G401 (cell line): Measurements from ENCODE around the gene CSRP1. TPM values are rescaled to one million over a fixed set of nuclear protein-coding genes. Genes with fewer than 3 reads are reported as not detected.
A peak's percentile ranks its signal among the peaks of the same experiment; 100 is the strongest.

Source experiments
- DNase-seq: peaks from one replicate; pipeline ENCODE4 v3.0.0-alpha.2; 2015; ENCODE audit warnings: low spot score
- in situ Hi-C: cut with HindIII; loops from 2 replicates; pipeline ENCODE4 v1.10.0; 2016; ENCODE audit warnings: low sequenced_read_pairs, mixed read lengths
- total RNA-seq: library from RNA; depleted of rRNA; stranded (reverse); fragments of >200 nt; shearing (Covaris generic); gene quantifications from 2 replicates; pipeline ENCODE4 v1.2.3, GENCODE V29; 2014

Gene CSRP1
- total RNA-seq, 1 experiment from 2014 or later: 176 TPM

DNA sequence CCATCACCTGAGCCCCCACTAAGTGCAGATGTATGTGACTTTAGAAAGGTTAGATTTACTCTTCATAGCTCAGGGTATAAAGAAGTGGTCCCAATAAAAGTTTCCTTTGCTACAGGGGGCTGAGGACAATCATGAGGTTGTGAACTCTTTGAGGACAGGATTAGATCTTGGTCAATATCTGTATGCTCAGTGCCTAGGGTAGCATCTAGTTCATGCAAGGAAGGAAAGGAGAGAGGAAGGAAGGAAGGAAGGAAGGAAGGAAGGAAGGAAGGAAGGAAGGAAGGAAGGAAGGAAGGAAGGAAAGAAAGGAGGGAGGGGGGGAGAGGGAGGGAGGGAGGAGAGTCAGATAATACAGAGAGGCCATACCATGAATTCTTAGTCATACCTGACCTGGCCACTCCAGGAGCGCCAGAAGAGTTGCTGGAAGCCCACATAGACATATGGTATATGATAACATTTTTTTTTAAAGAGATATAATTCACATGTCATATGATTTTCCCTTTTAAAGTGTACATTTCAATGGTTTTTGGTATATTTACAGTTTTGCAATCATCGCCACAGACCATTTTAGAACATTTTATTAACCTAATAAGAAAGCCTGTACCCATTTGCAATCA lies 9.7 kb upstream of the CSRP1 start:
- in situ Hi-C loops: no loop called here
- no peak for DNase-seq

DNA sequence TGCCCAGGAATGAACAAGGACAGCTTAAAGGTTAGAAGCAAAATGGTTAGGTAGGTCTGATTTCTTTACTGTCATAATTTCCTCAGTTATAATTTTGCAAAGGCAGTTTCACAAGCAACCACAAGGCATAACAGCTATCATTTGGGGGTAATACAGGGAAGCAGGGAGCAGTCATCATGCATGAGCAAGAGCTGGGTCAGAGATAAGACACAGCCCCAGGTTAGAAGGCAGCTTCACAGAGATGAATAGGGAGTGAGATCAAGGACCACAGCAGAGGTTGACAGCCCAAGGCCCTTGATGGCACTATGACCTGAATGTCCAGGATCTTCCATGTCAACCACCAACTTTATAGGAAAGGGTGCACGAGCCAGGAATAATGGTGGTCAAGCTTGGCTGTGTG lies 9.0 kb upstream of the CSRP1 start:
- no peak for DNase-seq

DNA sequence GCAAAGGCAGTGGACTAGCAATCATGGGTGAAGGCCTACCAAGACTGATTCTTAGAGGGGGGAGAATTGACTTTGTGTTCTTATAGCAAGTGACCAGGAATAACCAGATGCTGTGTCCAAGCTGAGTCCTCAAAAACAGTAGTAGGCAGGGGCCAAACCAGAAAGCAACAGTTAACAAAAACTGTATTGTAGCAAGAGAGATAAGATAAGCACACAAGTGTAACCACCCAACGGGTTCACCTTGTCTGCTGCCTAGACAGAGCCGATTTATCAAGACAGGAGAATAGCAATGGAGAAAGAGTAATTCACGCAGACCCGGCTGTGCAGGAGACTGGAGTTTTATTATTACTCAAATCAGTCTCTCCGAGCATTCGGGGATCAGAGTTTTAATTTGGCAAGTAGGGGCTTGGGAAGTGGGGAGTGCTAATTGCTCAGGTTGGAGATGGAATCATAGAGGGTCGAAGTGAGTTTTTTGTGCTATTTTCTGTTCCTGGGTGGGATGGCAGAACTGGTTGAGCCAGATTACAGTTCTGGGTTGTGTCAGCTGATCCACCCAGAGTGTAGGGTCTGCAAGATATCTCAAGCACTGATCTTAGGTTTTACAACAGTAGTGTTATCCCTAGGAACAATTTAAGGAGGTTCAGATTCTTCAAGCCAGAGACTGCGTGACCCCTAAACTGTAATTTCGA lies 8.3 kb upstream of the CSRP1 start:
- in situ Hi-C loops: no loop called here

More for the DNA sequence above, 9.0 kb upstream of the CSRP1 start:
- in situ Hi-C loops: no loop called here

DNA sequence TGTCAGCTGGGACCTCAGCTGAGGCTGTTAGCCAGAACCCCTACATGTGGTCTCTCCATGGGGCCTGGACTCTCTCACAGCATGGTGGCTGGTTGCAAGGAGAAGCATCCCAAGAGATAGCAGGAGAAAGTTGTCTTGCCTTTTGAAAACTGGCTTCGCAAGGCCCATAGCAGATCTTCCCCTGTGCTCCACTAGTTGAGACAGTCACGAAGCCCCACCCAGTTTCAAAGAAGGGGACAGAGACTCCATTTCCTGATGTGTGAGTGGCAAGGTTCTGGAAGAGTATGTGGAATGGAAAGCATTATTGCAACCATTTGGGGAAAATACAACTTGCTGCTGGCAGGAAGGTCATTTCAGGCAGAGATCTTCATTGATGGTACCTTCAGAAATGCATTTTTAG lies 7.5 kb upstream of the CSRP1 start:
- DNase-seq: no peak
- in situ Hi-C loops: no loop called here

More for the DNA sequence above, 8.3 kb upstream of the CSRP1 start:
- DNase-seq: no peak

DNA sequence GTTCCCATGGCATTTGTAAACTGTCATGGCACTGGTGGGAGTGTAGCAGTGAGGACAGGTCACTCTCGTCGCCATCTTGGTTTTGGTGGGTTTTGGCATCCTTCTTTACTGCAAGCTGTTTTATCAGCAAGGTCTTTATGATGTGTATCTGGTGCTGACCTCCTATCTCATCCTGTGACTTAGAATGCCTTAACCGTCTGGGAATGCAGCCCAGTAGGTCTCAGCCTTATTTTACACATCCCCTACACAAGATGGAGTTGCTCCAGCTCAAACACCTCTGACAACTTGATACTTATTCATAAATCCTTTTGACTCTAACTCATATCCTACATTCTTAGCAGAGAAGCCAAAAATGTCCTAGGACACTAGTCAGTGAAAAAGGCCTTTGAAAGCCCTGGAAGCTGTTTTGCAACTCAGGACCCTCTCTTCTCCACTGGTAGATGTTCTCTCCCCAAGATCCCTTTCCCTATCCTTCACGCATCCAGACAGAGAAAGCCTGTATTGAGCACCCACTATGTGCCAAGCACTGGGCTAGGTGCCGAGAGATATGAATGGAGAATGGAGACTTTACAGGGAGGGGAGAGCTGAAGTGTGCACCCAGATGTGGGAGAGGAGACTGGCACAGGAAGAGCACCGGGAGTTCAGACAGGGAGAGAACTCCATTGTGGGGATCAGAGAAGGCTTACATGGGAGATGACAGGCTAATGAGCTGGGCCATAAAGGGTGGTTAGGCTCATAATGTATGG lies 6.7 kb upstream of the CSRP1 start:
- in situ Hi-C loops: no loop called here
- no peak for DNase-seq

DNA sequence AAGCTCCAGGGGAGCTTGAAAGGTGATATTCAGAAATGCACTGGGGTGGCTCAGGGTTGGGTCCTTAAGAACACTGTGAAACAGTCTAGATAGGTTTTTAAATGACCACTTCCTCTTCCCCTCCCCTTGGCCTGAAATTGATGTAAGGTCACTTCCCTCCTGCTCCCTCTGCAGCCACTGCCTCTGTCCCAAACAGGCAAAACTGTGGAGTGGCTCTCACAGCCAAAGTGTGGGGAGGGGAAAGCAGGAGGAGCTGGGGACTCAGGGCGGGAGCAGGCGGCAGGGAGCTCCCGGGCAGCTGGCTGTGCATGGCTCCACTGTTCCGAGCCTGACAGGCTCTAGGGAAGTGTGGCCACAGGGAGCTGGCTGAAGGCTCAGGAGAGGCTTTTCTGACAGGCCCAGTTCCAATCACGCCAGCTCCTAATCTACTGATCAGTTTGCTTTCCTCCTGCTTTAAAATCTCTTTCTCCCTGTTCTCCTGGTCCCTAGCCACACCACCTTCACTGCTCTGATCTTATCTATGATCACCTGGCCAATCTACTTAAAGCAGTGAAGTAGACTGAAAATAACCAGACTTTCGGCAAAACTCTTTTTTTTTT lies 5.1 kb upstream of the CSRP1 start:
- peak; percentile 36 for DNase-seq

DNA sequence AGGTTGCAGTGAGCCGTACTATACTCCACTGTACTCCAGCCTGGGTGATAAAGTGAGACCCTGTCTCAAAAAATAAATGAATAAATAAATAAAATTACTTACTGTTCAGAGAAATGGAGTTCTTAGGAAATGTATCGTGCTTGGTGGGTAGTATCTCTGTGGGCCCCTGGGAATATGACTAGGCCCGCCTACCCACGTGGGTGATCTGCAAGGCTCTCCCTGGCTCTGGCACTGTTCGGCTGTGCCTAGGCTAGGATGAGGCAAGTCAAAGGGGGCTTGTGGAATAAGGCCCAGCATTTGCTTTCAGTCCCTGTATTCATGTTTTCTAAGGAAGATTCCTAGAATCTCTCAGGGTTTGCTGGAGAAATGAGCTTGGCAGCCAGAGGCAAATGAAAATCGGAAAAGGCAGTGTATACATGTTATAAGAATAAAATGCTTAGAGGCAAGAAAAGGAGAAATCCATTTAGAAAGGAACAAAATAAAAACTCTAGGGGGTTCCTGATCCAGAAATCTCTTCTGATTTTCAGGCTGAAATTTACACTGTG lies 4.5 kb upstream of the CSRP1 start:
- in situ Hi-C loops: no loop called here
- DNase-seq: no peak

More for the DNA sequence above, 5.1 kb upstream of the CSRP1 start:
- in situ Hi-C loops: no loop called here

DNA sequence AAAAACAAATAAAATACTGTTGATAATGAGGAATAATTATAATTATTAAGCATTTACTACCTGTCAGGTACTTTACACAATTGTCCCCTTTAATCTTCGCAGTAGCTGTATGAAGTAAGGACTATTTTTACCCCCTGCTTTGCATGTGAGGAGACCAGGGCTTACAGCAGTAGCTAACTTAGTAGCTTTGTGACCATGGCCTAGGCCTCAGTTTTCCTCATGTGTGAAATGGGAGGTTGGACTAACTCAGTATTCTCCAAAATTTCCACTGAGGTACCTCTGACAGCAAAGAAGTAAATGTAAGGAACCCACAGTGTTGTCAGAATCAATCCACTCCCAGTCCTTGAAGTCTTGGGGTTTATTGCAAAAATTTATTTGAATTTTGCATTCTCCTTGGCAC lies 3.8 kb upstream of the CSRP1 start:
- DNase-seq: no peak
- in situ Hi-C loops: no loop called here

DNA sequence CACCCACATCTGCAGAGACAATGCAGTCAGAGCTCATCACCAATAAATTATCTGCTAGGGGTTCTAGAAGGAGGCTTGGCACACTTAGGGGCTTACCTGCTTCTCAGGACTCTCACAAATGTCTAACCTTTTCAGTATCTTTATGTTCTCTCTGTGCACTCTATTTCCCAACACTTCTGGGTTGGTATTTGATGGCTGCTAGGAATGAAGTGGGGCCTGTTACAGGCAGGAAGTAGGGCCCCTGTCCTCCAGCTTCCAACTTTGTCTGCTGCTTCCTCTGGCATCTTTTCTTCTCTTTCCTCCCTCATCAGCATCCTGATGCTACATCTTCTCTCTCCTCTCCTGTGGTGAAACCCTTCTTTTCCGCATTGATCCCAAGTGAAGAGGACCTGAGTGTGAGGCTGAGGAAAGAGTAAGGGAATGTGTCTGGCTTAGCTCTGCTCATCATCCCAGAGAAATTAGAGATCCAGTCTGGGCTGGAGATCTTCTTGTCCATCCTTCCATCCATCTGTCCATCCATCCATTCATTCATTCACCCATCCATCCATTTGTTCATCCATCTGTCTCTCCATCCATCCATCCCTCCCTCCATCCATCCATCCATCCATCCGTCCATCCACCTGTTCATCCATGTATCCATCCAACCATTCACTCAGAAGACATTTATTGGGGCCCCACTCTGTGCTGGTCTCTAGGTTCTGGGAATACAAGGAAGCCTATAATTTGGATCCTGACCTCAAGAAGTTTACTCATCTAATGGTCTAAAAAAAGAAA lies 2.9 kb upstream of the CSRP1 start:
- in situ Hi-C loops: no loop called here
- DNase-seq: no peak

DNA sequence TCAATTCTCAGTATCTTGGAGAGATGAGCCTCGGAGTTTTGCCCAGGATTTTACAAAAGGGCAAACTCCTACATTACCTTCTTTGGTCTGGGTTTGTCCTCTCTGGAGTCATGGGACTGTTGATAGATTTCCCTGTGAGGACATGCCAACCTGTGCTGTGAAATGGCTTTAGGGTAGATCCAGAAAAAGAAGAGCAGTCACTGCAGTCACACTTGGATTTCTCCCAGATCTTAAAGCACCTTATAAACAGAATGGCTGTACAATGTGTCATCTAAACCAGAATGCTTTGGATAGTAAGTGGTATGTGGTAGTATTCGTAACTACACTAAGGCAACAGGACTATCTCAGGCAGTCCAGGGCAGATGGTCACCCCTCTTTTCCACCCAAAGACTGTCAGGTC lies 1.9 kb upstream of the CSRP1 start:
- DNase-seq: no peak
- in situ Hi-C loops: no loop called here

DNA sequence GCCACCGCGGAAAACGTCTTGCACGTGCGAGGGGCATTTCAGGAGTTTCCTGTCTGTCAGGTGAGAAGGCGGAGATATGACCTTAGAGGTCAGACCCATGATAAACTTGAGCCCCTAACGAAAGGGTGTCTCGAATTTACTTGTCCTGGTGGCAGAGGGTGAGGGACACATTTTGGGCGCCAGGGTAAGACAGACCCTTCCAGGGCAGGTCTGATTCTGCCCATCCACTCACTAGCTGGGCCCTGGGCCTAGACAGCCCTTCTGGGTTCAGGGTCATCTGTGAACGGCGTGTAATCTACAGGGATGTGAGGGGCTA lies 395 bp upstream of the CSRP1 start:
- in situ Hi-C loops: no loop called here
- DNase-seq: no peak

DNA sequence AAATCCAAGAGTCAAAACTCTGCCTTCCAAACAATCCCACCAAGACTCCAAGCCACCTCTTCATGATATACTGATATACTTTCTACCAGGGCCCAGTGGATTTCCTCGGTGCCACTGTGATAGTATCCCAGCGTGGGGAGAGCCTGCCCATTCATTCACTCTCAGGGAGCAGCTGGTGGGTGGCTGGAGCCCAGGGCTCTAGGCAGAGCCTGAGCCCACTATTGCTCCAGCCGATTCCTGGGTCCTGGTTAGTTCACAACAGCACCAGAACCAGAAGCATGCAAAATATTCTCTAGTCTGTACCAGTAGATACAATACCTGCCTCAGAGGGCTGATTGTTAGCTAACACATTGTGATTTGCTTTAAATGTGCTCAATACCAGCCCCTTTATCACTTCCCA lies 831 bp downstream of the CSRP1 start:
- in situ Hi-C loops: no loop called here
- no peak for DNase-seq

DNA sequence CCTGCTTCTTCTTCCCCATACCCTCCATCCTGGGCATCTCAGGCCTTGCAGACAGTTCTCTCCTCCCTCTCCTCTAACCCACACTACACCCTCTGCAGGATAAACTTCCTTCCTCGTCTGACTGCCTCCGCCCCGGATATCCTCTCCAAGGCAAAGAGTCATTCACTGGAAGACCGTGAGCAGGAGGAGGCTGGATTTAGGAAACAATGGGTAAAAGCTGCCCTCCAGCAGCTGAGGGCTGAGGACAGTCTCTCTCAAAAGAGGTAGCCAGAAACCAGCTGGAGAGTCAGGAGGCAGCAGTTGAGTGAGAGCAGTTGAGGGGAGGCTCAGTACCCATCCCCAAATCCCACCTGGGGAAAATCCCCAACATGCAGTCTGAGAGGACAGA lies 1.4 kb downstream of the CSRP1 start:
- in situ Hi-C loops: no loop called here
- DNase-seq: no peak

DNA sequence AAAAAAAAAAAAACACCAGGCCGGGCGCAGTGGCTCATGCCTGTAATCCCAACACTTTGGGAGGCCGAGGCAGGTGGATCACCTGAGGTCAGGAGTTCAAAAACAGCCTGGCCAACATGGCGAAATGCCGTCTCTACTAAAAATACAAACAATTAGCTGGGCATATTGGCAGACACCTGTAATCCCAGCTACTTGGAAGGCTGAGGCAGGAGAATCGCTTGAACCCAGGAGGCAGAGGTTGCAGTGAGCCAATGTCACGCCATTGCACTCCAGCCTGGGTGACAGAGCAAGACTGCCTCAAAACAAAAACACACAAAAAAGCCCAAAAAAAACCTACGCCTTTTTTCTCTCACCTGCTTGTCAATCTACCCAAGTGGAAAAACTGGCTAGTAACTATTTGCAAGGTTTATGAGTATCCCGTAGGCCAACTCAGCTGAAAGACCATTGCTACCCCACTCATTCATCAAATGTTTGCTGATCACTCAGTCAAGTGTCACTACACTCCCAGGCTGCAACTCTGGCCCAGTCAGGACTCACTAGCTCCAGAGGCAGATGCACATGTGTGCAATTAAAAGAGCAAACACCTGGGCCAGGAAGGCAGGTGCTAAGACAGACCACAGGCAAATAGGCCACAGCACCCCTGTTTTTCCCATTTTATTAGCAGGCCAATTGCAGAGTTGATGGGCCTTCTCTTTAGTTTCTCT lies 2.0 kb downstream of the CSRP1 start:
- DNase-seq: no peak
- in situ Hi-C loops: no loop called here

DNA sequence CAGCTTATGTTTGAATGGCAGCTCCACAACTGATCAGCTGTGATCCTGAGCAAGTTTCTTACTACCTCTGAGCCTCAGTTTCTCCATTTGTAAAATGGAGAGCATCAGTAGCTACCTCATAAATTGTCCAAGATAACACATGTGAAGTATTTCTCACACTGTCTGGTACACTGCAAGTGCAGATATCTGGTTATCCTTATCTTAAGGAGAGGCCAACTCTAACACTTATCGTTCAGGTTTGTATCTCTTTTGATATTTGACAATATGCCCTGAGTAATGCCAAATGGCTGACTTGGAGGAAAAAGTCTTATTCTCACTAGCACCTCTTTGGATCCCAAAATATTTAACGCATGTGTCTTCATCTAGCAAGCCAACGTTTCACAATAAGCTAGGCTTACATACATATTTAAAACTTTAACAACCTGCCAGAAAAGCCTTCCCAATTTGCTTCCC lies 2.7 kb downstream of the CSRP1 start:
- in situ Hi-C loops: no loop called here
- DNase-seq: no peak

DNA sequence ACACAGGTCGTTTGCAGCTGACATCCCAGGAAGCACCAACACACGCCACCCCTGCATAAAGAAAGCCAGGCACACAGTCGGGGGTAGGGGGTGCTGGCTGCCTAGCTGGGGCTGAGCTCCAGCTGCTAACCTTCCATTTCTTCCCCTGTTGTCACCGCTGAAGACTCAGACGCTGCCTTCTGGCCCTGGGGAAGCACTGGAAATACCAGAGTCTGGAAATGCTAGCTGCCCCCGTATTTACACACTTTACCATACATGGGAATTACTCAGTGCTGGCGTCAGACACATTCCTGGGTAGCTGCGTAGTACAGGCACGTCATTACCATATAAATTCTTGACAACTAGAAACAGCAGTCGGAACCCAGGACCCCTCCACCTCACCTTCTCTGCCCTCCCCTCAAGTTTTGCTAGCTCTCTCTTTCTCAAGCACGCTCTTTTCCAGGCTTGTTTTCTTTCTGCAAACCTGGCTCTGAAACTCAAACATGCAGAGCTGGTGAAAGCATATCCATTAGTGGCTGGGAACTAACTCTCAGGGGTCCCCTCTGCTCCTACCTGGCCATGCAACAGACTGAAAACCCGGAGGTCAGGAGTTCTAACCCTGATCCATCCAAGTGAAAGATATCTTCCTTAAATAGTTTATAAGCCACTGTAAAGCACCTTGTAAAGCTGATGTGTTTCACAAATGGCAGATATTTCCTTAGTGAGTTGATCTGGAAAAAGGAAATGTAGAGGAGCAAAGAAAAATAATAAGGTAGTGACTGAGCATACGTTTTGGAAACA lies 3.3 kb downstream of the CSRP1 start:
- in situ Hi-C loops: no loop called here
- no peak for DNase-seq

DNA sequence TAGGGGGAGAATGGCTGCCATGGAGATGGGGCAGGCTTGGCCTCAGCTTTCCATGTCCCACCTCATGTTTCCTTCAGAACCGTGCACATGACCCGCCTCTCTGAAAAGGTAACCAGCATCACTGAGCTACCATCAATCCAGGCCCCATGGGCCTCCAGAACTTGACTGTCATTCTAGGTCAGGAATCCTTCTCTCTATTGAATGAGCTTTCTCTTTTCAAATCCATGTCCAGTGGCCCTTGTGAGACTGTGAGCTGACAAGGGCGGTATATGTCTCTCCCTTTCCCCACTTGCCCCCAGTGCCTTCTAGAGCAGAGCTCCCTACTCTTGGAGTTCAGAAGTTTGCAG lies 4.4 kb downstream of the CSRP1 start:
- no peak for DNase-seq
- in situ Hi-C loops: no loop called here
